ENCODE results near the gene DST. TPM values are rescaled to one million over a fixed set of nuclear protein-coding genes. Genes with fewer than 3 reads are reported as not detected.

Gene DST
- total RNA-seq, 1 donor: 573 TPM

DNA sequence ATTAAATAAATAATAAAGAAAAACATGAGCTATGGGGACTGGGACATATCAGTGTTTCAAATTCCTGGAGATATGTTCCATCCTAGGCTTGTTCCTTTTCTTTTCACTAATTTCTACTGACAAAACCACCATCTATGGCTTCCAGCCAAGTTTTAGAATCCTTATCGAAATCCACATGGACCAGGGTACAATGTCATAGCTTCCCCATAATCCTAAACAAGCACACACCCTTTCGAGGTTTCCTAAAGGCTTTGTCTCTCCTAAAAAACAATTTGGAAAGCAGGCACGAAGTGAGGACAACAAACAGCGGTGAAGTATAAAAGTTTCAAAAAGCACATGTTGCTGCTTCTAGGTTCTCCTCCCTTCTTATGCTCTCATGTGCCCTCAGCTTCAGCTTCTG, 13.3 kb upstream of the DST start:
- Histone ChIP-seq H3K27ac (ENCODE audit: low read depth, low read length) (no peak overlapping the region), H3K9me3 (ENCODE audit: low read depth, low read length) (no peaks in the 10 kb centered on the region), H2AFZ (ENCODE audit: low read length) (no peak overlapping the region), H3K27me3 (ENCODE audit: insufficient read depth, low read length) (no peaks in the 10 kb centered on the region), H3K4me2 (ENCODE audit: insufficient read depth, low read length) (no peak overlapping the region), H4K20me1 (ENCODE audit: insufficient read depth, low read length) (peaks cover 5% of the 10 kb centered on the region), H3K4me1 (ENCODE audit: insufficient read depth, low read length) (peaks cover 39% of the 10 kb centered on the region), H3K36me3 (ENCODE audit: insufficient read depth, low read length) (peaks cover 3% of the 10 kb centered on the region), H3K4me3 (ENCODE audit: insufficient read depth, low read length) (no peak overlapping the region), H3K79me2 (ENCODE audit: insufficient read depth, low read length) (peaks cover 76% of the 10 kb centered on the region)
- TF ChIP-seq, protein P1, sequence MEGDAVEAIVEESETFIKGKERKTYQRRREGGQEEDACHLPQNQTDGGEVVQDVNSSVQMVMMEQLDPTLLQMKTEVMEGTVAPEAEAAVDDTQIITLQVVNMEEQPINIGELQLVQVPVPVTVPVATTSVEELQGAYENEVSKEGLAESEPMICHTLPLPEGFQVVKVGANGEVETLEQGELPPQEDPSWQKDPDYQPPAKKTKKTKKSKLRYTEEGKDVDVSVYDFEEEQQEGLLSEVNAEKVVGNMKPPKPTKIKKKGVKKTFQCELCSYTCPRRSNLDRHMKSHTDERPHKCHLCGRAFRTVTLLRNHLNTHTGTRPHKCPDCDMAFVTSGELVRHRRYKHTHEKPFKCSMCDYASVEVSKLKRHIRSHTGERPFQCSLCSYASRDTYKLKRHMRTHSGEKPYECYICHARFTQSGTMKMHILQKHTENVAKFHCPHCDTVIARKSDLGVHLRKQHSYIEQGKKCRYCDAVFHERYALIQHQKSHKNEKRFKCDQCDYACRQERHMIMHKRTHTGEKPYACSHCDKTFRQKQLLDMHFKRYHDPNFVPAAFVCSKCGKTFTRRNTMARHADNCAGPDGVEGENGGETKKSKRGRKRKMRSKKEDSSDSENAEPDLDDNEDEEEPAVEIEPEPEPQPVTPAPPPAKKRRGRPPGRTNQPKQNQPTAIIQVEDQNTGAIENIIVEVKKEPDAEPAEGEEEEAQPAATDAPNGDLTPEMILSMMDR (IDR thresholded peaks at IDR 0.05; ENCODE audit: extremely low read depth, low read depth, low read length): no peak
- DNase-seq (ENCODE audit: insufficient read length, low spot score, missing footprints): no peak

DNA sequence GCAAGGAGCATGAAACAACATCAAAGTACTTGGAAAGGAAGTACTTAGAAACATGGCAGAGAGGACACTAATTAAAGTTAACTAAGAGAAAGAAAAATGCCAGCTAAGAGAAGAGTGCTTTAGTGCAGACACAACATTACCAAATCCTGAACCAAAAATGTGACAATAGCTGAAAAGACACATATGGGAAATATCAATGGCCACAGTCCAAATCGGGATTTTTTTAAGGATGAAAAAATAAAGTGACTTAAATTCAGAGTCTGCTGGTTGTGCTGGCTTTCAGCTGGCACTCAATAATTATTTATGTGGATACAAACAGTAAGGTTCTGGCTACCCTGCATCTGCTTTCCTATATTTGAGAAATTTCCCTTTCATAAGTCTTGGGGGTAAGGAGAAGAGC, 12.6 kb upstream of the DST start:
- Histone ChIP-seq H4K20me1 (ENCODE audit: insufficient read depth, low read length) (peaks cover 5% of the 10 kb centered on the region), H3K9me3 (ENCODE audit: low read depth, low read length) (no peaks in the 10 kb centered on the region), H3K27me3 (ENCODE audit: insufficient read depth, low read length) (no peaks in the 10 kb centered on the region), H3K79me2 (ENCODE audit: insufficient read depth, low read length) (peaks cover 75% of the 10 kb centered on the region), H3K36me3 (ENCODE audit: insufficient read depth, low read length) (peaks cover 3% of the 10 kb centered on the region), H3K27ac (ENCODE audit: low read depth, low read length) (no peak overlapping the region), H3K4me3 (ENCODE audit: insufficient read depth, low read length) (no peak overlapping the region), H3K4me2 (ENCODE audit: insufficient read depth, low read length) (no peak overlapping the region), H2AFZ (ENCODE audit: low read length) (no peak overlapping the region), H3K4me1 (ENCODE audit: insufficient read depth, low read length) (peaks cover 41% of the 10 kb centered on the region)
- no peak for DNase-seq (ENCODE audit: insufficient read length, low spot score, missing footprints)
- TF ChIP-seq, protein P1 (IDR thresholded peaks at IDR 0.05; ENCODE audit: extremely low read depth, low read depth, low read length): no peak

DNA sequence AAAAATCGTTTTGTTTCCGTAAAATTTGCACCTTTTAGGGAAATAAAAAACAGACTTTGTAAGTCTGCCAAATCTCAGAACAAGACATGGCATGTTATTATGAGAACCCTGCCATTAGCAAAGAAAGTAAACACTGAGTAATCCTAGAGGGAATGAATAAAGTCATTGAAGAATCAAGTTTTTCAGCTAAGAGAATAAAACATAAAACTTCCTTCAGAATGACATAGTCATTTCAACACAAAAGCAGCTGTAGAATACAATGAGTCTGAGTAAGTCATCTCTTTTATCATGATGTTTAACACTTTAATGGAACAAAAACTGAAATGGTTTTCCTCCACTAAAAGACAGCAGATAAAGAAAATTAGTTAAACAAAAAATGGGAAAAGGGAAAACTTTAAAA, 10.3 kb upstream of the DST start:
- Histone ChIP-seq H3K9me3 (ENCODE audit: low read depth, low read length) (no peaks in the 10 kb centered on the region), H3K79me2 (ENCODE audit: insufficient read depth, low read length) (peaks cover 72% of the 10 kb centered on the region), H3K4me1 (ENCODE audit: insufficient read depth, low read length) (peaks cover 48% of the 10 kb centered on the region), H3K27ac (ENCODE audit: low read depth, low read length) (peak overlapping the region; percentile 53), H3K36me3 (ENCODE audit: insufficient read depth, low read length) (peaks cover 21% of the 10 kb centered on the region), H2AFZ (ENCODE audit: low read length) (no peak overlapping the region), H3K4me3 (ENCODE audit: insufficient read depth, low read length) (no peak overlapping the region), H4K20me1 (ENCODE audit: insufficient read depth, low read length) (peaks cover 7% of the 10 kb centered on the region), H3K4me2 (ENCODE audit: insufficient read depth, low read length) (peak overlapping the region; percentile 33), H3K27me3 (ENCODE audit: insufficient read depth, low read length) (no peaks in the 10 kb centered on the region)
- TF ChIP-seq, protein P1 (IDR thresholded peaks at IDR 0.05; ENCODE audit: extremely low read depth, low read depth, low read length): no peak
- DNase-seq (ENCODE audit: insufficient read length, low spot score, missing footprints): no peak

DNA sequence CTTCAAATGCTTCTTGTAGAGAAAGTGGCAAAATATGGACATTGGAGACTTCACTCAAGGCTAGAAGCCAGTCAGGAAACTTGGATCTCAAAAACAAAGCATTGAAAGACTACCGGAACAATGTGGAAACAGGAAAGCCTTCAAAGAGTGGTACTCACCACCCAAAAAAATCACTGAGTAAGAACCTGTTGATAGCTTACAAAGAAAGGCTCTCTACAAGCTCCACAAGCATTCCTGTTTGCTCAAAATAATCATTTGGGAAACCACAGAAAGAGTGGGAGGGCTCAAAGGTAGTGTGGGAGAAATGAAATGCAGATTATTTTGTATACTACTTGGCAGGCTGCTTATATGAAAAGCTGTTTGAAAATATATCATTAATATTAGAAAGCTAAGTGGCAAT, 9.5 kb upstream of the DST start:
- no peak overlapping the region for H3K4me3 ChIP-seq (ENCODE audit: insufficient read depth, low read length)
- H2AFZ ChIP-seq (ENCODE audit: low read length): no peak overlapping the region
- H3K27me3 ChIP-seq (ENCODE audit: insufficient read depth, low read length): no peaks in the 10 kb centered on the region
- DNase-seq (ENCODE audit: insufficient read length, low spot score, missing footprints): no peak
- H3K79me2 ChIP-seq (ENCODE audit: insufficient read depth, low read length): peaks cover 68% of the 10 kb centered on the region
- TF ChIP-seq, protein P1 (IDR thresholded peaks at IDR 0.05; ENCODE audit: extremely low read depth, low read depth, low read length): no peak
- H3K27ac ChIP-seq (ENCODE audit: low read depth, low read length): peak overlapping the region; percentile 53
- H3K36me3 ChIP-seq (ENCODE audit: insufficient read depth, low read length): peaks cover 28% of the 10 kb centered on the region
- peaks cover 48% of the 10 kb centered on the region for H3K4me1 ChIP-seq (ENCODE audit: insufficient read depth, low read length)
- peak overlapping the region; percentile 33 for H3K4me2 ChIP-seq (ENCODE audit: insufficient read depth, low read length)
- H4K20me1 ChIP-seq (ENCODE audit: insufficient read depth, low read length): peaks cover 7% of the 10 kb centered on the region
- no peaks in the 10 kb centered on the region for H3K9me3 ChIP-seq (ENCODE audit: low read depth, low read length)
